C4-2B (cell line): ENCODE data around the gene LRP5.

Experiments
- CTCF ChIP-seq: fragments of 450-650 bp; conservative IDR thresholded peaks from 2 replicates; pipeline ENCODE4 v1.5.1; 2017; ENCODE audit warnings: mild to moderate bottlenecking
- ZFX ChIP-seq: fragments of 450-650 bp; IDR thresholded peaks from 2 replicates; pipeline ENCODE4 v1.6.1; 2017

GRCh38 chr11:68375337-68375736 lies 62.9 kb downstream of the LRP5 start:
- no peak for TF ChIP-seq CTCF
- TF ChIP-seq ZFX: no peak
